Measurements from ENCODE around the gene ARHGEF3. TPM values are rescaled to one million over a fixed set of nuclear protein-coding genes. Genes with fewer than 3 reads are reported as not detected.
"Not testable (repeated sequence)": the region's sequence is repeated elsewhere in the genome, so short reads cannot be mapped to it uniquely, and the experiment has no call there.

ARHGEF3 gene
- polyA plus RNA-seq, 1 donor: 29.1 TPM

DNA sequence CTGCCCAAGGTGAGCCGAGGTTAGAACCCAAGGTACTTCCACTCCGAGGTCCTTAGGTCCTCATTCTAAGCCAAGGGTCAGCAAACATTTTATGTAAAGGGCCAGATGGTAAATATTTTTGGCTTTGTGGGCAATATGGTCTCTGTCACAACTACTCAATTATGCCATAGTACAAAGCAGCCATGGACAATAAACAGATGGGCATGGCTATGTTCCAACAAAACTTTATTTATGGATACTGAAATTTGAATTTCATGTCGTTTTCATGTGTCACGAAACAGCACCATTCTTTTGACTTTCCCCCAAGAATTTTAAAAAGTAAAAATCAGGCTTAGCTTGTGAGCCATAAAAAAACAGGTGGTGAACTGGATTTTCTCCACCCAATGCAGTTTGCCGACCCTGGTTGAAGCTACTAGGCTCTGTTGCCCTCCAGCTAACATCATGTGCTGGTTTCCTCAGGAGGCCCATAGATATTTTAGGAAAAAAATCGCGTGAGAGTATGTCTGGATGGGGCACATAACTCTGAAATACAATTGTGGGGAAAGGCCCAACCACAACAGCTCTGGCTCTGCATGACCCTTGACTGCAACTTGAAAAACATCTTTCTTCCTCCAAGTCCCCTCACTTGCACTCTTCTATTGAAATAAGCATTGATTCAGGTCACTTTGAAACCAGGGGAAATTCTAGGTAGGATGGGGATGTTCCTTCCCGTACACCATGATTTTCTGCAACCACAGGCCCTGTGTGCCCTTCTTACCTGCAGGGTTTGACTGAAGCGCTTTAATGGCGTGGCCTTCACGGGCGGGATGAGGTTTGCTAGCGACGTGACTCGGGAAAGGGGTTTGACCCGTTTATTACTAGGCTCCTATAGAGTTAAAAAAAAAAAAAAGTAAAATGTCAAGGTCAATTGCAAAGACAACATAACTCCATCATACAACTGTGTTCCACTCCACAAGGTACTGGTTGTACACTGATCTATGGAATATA is 28.5 kb downstream of the ARHGEF3 start:
- no peak for DNase-seq (ENCODE audit: low read depth)

DNA sequence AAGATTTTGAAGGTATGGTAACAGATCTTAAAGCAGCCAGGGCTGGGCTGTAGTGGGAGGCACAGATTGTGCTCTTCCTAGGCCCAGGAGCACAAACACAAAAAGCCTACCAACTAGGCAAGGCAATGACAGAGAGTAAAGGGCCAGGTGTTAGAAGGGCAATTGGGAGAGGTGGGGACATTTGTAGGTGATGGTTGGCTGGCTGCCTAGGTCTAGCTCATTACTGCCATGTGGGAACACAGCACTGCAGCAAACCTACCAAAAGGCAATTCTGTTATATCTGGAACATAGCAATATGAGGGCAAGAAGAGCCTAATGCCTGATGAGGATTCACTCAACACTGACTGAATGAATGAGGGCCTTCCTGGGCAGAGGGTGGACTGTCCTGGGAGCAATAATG is 30.4 kb downstream of the ARHGEF3 start:
- DNase-seq (ENCODE audit: low read depth): no peak

DNA sequence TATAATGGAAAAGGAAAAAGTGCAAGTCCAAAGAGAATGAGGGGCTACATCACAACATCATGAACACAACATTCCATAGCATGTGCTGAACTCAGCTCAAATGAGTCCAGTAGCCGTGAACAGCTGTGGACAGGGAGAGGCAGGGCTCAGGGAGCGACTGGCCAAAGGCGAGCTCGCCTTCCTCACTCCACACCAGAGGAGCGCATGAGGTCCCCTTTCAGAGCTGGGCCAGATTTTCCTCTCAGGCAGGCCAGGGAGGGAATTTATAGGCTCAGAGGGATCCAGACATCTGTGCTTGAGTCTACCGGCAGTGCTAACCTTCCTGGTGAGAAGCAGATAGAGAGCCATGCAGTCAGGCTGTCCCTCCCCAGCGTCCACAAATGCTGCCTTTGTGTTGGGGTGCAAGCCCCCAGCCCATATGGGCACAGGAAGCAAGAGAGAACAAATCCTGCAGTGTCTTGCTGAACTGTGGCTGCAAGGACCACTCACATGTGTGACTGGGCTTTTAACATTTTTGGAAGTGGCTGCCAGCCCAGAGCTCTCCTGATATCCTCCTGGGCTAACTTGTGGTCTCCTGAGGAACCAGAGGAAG is 32.5 kb downstream of the ARHGEF3 start:
- peak; percentile 43 for DNase-seq (ENCODE audit: low read depth)

DNA sequence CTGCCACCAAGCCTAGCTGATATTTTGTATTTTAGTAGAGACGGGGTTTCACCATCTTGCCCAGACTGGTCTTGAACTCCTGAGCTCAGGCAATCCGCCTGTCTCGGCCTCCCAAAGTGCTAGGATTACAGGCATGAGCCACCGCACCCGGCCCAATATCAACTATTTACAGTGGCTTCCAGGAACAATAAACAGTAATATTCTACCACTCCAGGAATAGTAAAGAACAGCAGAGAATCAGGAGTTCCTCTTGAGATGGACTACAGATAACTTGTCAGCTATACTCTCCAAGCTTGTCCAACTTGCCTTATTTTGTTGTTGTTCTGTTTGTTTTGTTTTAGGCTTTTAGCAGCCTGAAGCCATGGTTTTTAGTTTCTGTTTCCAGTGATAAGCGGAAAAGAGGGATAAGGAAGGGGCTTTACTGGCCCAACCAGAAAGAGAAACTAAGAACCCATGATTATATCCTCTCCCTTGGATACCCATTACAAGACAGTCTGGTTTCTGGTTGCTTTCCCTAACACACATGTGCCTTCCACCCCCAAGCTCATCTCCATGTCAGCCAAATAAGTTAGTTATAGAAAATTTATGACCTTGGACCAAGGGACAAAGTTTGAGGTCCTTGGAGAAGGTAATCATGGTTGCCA is 36.7 kb downstream of the ARHGEF3 start:
- no peak for DNase-seq (ENCODE audit: low read depth)

DNA sequence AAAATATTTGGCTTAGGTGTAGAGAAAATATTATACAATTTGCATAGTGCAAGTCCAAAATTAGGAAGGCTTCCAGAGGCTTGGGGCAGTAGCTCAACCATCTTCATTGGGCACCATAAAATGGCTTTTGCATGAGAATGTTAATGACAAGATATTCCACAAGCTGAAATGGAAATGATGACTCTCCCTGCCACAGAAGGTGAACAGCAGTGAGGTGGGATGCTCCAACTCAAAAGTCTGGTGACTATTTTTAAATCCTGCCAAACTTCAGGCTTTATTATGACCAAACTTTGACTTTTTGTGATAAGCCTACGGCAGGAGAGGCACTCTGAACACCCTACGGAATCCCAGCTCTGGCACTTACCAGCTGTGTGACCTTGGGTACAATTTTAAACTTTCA is 37.6 kb downstream of the ARHGEF3 start:
- DNase-seq (ENCODE audit: low read depth): no peak

DNA sequence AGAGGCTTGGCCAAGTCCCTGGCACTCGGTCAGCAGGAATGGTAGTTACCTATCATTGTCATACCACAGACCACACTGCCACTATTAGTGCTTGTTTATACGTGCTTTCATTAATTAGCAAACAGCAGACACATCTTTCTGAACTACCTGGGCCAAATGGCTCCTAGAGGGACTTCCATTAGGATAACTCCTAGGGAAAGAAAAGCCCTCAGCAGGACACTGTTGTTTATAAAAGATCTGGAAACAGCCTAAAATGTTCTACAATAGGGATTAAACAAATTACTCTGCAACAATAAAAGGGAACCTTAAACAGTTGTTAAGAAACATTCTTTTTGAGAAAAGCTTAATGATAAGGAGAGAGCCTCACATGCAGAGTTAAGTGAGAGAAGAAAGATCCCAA is 38.5 kb downstream of the ARHGEF3 start:
- DNase-seq (ENCODE audit: low read depth): no peak

DNA sequence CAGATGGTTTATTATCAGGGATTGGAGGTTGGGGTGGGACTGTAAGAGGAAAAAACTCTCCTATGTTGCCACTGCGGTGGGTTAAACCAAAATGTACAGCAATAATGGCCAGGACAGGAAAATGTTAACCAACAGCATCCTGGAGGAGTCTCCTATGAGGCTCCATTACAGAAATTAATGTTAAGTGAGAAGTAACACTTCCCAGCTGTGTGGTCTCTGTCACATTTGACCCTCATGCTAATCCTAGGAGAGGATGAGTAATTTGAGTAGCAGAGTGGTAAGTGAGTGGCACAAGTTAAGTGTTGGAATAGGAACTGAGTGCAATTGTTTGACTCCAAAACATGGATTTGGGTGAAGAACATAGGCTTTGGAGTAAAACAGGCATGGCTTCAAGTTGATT is 39.0 kb downstream of the ARHGEF3 start:
- no peak for DNase-seq (ENCODE audit: low read depth)

DNA sequence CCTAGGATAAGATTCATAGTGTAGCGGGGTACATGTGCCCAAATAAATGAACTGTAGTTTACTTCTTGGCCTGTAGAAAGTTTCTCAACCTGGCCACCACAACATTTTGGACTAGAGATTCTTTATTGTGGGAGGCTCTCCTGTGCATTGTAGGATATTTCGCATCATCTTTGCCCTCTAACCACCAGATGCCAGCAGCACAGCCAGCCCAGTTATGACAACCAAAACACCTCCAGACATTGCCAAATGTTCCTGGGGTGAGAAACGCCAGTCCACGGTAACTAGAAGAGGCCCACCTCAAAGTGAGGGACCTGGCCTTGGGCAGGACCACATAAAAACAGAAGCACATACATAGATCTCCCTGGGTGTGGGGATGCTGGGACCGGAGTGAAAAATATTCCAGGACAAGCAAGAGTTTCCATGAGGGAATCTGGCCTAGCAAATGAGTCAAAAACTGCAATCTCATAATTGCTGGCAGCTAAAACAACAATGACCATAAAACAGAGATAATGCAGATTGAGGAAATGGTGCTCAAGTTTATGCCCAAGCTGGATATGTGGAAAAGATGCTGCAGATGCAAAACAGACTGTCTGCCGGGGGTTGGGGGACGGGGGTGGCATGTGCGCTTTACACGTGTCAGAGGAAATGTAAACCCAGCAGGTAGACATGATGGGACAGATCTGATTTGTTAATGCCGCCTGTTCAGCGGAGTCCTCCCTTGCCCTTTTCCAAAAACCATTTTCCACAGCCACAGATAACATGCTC is 39.7 kb downstream of the ARHGEF3 start:
- no peak for DNase-seq (ENCODE audit: low read depth)

DNA sequence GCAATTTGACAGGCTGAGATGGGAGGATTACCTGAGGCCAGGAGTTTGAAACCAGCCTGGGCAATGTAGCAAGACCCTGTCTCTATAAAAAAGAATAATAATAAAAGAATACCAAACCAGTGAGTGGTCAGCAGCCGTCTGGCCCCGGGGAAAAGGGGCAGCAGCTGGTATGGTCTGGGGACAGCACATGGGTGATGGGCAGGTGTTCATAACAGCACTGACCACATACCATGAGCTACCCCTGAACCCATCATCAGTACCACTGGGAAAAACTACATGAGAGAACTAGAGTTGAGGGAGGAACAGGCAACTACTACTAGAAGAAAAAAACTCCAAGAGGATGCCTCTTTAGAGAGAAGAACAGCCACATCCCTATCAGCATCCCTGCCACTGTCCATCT is 40.7 kb downstream of the ARHGEF3 start:
- DNase-seq (ENCODE audit: low read depth): no peak

DNA sequence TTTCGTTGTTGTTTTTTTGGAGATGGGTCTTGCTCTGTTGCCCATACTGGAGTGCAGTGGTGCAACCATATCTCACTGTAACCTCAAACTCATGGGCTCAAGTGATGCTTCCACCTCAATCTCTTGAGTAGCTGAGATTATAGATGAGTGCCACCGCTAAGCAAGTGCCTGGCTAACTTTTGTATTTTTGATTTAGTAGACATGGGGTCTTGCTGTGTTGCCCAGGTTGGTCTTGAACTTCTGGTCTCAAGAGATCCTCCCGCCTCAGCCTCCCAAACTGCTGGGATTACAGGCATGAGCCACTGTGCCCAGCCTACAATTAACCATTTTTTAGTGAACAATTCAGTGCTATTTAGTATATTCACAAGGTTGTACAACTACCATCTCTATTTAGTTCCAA is 42.2 kb downstream of the ARHGEF3 start:
- no peak for DNase-seq (ENCODE audit: low read depth)

DNA sequence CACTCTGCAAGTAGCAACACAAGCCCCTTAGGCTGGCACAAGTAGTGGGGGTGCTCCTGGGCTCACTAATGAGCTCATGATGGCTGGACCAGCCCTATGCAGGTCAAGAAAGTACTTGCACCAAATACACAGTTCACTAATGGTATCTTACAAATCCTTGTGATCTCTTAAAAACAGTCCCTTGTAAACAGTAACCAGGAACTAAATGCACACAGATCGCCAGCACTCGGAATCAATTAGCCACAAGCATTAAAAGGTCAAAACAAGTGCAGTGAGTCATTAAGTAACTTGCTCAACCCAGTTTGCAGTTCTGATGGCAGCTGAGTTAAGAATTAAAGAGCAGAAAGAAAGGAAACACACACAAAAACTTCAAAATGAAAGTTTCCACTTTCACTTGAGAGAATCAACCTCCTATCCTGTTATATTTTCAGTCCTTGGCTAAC is 43.2 kb downstream of the ARHGEF3 start:
- DNase-seq (ENCODE audit: low read depth): no peak

DNA sequence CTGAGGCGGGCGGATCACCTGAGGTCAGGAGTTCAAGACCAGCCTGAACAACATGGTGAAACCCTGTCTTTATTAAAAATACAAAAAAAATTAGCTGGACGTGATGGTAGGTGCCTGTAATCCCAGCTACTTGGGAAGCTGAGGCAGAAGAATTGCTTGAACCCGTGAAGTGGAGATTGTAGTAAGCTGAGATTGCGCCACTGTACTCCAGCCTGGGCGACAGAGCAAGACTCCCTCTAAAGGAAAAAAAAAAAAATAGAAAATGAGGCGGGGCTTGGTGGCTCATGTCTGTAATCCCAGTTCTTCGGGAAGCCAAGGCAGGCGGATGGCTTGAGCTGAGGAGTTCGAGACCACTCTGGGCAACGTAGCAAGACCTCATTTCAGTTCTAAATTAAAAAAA is 43.7 kb downstream of the ARHGEF3 start:
- DNase-seq (ENCODE audit: low read depth): not testable (repeated sequence)

DNA sequence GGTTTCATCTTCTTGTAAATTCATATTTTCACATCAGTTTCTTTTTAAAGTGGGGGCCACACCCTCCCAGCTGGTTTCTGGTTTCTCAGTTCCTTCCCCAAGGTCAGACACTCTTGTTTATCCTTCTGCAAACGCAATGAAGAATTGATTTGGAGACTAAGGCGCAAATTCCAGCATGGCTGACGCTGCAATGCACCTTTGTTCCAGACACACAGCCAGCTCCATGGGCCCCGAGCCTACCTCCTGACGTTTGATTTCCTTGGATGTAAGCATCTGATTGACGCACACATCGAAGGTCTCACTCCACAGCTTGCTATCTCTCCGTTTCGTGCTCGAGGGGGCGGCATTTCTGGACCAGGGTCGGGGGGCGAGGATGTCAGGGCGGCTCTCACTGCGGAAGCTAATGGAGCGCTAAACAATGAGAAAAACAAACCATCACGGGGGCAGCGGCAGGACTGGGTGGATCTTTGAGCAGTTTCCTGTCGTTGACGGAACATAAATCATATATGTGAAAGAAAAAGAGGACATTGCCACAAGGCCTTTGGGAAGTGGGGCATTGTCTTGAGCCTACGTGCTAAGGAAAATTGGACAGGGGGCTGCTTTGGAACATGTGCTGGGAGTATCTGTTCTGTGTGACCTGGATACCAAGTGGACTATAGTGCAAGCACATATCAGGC is 46.9 kb downstream of the ARHGEF3 start:
- no peak for DNase-seq (ENCODE audit: low read depth)

DNA sequence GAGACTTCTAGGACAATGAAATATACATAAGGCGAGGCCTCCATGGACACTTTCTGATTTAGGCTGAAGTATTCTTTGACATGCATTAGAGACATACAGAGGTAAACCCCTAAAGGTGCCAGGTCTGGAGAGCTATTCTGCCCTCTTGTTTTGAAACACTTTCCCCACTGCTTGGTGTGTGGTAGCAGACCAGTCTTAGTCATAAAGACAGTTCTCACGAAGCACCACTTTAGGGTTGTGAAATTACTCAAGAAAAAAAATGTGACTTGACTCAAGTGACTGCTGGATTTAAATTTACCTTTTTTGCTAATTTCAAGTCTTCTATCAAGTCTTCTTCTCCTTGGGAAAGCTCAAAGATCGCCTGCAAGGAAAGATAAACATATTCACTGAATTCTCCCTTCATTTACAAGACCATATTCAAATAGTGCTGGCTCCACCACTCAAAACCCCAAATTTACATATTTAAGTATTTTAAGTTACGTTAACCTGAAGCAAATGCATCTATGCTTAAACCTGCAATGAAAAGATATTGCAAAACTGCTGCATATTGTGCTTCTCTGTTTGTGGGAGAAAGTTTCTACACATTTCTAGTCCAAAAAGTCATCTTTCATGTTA is 48.4 kb downstream of the ARHGEF3 start:
- no peak for DNase-seq (ENCODE audit: low read depth)

DNA sequence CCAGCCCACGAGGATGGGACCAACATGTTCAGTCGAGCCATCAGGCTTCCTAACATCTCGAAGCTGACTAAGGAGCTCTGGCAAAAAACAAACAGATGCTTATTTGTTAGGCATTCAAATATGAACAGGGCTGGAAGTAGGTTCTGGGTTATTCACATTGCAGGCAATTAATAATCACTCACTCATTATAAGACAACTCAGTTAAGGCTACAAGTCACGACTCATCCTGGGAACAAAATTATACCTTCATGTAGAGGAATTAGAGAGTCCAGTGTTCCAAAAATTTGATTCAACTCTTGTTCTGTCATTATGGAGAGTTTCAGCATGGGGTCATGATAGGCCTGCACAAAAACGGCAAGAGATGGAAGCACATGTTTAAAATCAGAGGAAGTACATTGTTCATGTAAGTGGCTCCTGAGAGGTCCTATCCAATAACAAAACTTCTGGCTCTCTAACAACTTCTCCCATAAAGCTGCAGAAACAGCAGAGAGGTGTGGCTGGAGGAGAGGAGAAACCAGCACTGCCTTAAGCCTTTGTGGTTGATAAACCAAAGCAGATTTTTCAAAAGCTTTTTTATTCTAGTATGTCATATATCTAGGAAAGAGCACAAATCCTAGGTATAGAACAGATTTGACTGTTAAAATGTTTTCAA is 50.6 kb downstream of the ARHGEF3 start:
- no peak for DNase-seq (ENCODE audit: low read depth)

DNA sequence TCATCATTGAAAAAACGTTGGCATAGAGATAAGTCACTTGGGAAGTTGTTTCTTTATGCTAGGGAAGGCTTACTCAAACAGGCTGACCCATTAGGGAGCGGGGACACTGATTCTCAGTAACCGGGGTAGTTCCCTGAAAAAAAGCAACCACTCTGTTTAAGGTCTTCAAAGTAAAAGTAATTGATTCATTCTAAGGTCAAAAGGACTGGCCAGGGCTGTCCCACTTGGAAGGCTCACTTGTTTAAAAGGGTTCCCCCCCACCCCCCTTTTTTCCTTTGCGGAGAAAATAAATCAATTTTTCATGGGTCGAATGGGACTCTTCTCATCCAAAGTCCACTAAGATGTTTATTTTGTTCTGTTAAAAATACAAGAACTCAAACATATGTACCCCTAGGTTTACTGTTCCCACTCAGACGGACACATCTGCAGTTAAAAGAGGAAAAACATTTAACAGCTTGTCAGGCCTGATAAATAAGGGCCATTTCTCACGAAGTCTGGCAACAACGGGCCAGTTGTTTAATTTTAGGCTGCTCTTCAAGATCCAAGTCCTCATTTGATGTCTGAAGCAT is 53.0 kb downstream of the ARHGEF3 start:
- DNase-seq (ENCODE audit: low read depth): no peak

DNA sequence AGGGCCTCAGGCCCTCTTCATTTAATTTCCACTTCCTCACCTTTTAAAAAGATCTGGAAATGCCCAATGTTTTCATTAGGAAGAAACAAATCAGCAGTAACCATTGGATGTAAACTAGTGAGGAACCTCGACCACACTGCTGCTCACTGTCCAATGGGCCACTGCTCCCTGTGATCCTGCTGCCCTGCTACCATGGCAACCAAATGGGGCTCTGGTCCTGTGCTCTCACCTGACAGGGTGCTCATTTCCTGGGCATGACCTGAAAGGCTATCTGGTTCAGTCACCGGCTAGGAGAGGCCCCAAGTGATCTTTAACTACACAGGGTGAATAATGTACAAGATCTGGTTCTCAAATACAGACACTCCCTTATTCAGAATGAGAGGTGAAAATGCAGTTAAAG is 54.6 kb downstream of the ARHGEF3 start:
- DNase-seq (ENCODE audit: low read depth): no peak

DNA sequence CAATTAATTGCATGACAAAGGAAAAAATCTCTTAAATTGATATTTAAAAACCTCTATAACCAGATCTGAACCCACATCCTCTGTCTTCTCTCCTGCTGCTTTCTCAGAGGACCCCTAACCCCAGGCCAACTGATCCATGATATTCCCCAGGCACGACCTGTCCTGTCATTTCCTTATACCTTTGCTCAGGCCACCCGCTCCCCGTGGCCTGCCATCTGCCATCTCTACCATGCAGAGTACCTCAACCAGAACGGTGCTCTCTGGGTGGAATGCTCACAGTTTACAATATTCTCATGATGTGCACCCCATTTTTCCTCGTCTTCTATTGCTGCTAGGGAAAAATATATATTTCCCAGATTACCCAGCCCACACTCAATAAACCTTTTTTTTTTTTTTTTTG is 57.7 kb downstream of the ARHGEF3 start:
- DNase-seq (ENCODE audit: low read depth): no peak

DNA sequence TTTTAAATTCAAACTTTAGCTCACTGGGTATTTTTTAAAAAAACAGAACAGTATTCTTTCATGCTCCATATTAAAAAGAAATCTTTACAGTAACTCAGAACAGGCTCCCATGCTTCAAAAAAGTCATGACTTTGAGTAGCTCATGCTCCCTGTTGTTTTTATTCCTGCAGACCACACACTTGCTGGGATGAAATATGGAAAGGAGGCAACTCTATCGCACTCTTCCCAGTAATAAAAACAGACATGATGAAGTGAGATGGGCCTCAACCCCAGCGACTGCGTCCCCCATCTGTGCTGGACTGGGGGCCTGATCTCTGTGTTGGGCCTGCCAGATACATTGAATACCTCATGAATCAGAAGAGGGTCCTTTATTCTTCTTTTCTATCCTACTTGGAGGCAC is 58.9 kb downstream of the ARHGEF3 start:
- no peak for DNase-seq (ENCODE audit: low read depth)

DNA sequence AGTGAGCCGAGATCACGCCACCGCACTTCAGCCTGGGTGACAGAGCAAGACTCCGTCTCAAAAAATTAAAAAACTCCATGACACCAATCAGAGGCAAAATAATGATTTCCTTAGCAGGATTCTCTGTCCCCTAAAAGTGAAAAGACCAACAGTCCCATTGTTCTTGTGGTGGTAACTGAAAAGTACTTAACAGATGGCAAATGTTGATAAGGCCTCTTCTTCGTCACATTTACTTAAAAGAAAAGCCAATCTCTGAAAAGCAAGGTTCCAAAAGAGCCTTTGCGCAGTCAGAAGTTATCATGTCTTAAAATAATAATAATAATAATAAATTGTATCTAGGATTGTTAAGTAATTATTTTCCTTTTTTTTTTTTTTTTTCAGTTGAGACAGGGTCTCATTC is 62.7 kb downstream of the ARHGEF3 start:
- DNase-seq (ENCODE audit: low read depth): no peak
